ENCODE measurements around the gene NEMF. TPM values are rescaled to one million over a fixed set of nuclear protein-coding genes. Genes with fewer than 3 reads are reported as not detected.

NEMF gene
- total RNA-seq, 1 donor from 2014 or later: 46.4 TPM

Small RNAs within 50 kb of the gene (small RNA-seq; reads per million reads assigned to genes)
- gene RF00019 (not detected), gene RN7SL2 (2.6 reads per million, percentile 87 among the genes with 10 or more reads in this experiment), gene RN7SL3 (0.14 reads per million), gene RNU6-189P (not detected), gene RNU6-539P (not detected)

Other genes starting within 250 kb of the NEMF start
- gene RPL36AL, start 232.2 kb downstream of the NEMF start, total RNA-seq: 243 TPM
- gene MGAT2, start 232.0 kb downstream of the NEMF start, total RNA-seq: 28.2 TPM
- 5.7 TPM for gene DNAAF2, start 217.5 kb downstream of the NEMF start, total RNA-seq
- gene POLE2, start 164.6 kb downstream of the NEMF start, total RNA-seq: 15.1 TPM
- gene KLHDC1, start 159.7 kb downstream of the NEMF start, total RNA-seq: 20.9 TPM
- 123 TPM for gene KLHDC2, start 84.6 kb downstream of the NEMF start, total RNA-seq
- gene ARF6, start 40.3 kb upstream of the NEMF start, total RNA-seq: 24.5 TPM